H1 (cell line): ENCODE results near the gene PPP1R10.

ENCODE experiments used
- CTCF ChIP-seq, 3 experiments: IDR thresholded peaks; 1 replicate in 2 of 3; 2 replicates in 1 of 3; pipeline versions ENCODE4 v1.5.1 to v1.6.1; 2011; ENCODE audit warnings: low read length in 3 of 3, mild to moderate bottlenecking in 3 of 3, inconsistent platforms in 2 of 3, low read depth in 1 of 3, moderate library complexity in 1 of 3; ENCODE audit not compliant: insufficient read depth in 1 of 3; ENCODE audit errors: control extremely low read depth in 1 of 3
- EP300 ChIP-seq, 2 experiments: IDR thresholded peaks; 1 replicate in 1 of 2; 2 replicates in 1 of 2; pipeline ENCODE4 v1.6.1; 2011 to 2012; ENCODE audit warnings: low read depth in 2 of 2, low read length in 2 of 2, mild to moderate bottlenecking in 2 of 2, borderline replicate concordance in 1 of 2, inconsistent platforms in 1 of 2, moderate library complexity in 1 of 2
- POLR2A ChIP-seq, 2 experiments: IDR thresholded peaks; 1 replicate in 1 of 2; 2 replicates in 1 of 2; pipeline ENCODE4 v1.6.1; 2011; ENCODE audit warnings: low read depth in 2 of 2, low read length in 2 of 2, mild to moderate bottlenecking in 2 of 2; ENCODE audit errors: control extremely low read depth in 1 of 2

GRCh38 chr6:30589754-30590358 is 27.2 kb downstream of the PPP1R10 start:
- TF ChIP-seq POLR2A (IDR thresholded peaks at IDR 0.05; ENCODE audit: control extremely low read depth in 1 of 2, low read depth in 2 of 2, low read length in 2 of 2) (no peak), CTCF (IDR thresholded peaks at IDR 0.05; ENCODE audit: control extremely low read depth in 1 of 3, insufficient read depth in 1 of 3, low read depth in 1 of 3, low read length in 3 of 3) (no peak), EP300 (IDR thresholded peaks at IDR 0.05; ENCODE audit: borderline replicate concordance in 1 of 2, low read depth in 2 of 2, low read length in 2 of 2) (no peak)
